GM18498 (cell line): ENCODE measurements around the gene CXCL3.
"Not testable (repeated sequence)": the region's sequence is repeated elsewhere in the genome, so short reads cannot be mapped to it uniquely, and the experiment has no call there.

Experiments
- ATAC-seq: cut with Tn5 transposase; IDR thresholded peaks from one replicate; pipeline ENCODE4 v1.9.1; 2021; ENCODE audit warnings: mild to moderate bottlenecking, moderate library complexity; ENCODE audit not compliant: unreplicated experiment

Gene CXCL3

GRCh38 chr4:74038425-74039314 lies at the start of gene CXCL3:
Gene CXCL3 (minus strand): TSS chr4:74038689. CDS start chr4:74038611, 78 bp downstream.
- ATAC-seq: peak; percentile 67

DNA sequence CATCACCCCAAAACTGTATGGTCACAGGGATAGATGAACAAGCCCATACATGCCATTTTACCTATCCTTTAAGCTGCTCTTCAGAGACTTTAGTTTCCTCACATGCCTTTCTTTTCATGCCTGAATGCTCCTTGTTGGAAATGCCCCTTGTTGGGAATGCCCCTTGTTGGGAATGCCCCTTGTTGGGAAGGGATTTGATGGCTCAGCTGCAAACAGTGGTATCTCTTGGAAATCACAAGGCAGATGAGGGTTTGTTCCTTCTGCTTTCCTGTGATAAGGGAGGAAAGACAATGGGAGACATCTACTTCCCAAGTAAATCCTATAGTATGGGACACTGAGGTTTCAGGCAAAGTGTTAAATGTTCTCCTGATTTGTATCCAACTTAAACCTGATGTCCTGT lies 49.0 kb upstream of the CXCL3 start:
- ATAC-seq: no peak

DNA sequence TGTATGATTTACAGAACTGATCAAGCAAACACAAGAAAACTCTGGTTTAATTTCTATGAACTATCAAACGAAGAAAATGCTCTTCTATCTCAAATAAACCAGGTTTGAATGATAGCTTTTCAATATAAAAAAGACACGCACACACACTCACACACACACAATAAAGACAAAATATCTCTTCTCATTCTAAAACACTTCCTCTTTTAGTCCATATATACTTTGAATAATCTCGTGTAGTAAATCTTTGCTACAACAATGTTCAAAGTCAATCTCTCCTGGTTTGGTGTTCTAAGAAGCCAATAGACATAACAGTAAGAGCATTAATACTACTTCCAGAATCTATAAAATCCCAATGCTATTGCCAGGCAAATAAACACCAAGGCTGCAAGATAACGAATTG lies 47.2 kb upstream of the CXCL3 start:
- no peak for ATAC-seq

DNA sequence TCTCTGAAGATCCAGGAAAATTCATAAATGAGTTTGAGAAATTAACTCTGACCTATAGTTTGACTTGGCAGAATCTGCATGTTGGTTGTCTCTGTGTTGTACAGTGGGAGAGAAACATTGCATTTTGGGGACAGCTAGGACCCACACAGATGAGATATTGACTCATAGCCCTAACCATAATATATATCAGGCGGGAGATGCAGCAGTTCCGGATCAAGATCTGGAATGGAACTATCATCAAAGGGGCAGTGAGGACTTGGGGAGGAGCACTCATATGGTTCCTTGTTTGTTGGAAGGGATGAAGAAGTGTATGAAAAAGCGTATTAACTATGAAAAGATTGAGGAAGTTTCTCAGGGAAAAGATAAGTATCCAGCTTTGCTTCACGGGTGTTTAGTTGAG lies 46.5 kb upstream of the CXCL3 start:
- no peak for ATAC-seq

DNA sequence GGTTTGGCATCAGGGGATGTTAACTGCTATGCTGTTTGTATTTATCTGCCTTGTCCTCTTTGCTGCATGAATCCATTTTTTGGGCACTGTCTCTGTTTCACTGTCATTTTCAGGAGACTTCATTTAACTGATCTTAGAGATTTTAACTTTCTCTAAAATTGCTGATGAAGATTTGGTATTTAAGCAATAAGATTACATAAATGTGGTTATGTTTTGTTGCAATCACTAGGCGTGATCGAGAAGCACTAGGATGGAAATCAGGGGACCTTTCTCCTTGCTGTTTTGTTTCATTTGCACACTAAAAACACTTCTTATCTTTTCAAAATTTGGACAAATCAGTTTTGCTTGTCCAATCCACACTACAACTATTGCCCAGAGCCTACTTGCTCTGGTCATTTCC lies 45.1 kb upstream of the CXCL3 start:
- ATAC-seq: no peak

DNA sequence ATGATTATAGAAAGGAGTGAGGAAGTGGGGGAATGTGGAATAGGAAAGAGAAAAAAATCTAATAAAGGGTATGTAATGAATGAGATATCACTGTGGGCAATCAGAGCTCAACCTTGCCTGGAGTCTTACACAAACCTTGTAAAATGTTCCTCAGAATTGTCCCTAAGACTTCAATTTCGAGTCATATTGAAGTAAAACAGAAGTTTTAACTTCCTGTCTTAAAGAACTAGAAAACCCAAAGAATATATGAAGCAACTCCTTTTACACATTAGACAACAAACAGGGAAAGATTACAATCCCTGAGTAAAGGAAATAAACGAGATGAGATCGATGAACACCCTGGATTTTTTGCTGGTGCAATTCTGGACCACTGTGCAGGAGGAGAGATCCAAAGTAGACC lies 42.5 kb upstream of the CXCL3 start:
- no peak for ATAC-seq

- not testable (repeated sequence) for ATAC-seq
These were observed 41.9 kb upstream of the CXCL3 start for GRCh38 chr4:74080351-74080750.

DNA sequence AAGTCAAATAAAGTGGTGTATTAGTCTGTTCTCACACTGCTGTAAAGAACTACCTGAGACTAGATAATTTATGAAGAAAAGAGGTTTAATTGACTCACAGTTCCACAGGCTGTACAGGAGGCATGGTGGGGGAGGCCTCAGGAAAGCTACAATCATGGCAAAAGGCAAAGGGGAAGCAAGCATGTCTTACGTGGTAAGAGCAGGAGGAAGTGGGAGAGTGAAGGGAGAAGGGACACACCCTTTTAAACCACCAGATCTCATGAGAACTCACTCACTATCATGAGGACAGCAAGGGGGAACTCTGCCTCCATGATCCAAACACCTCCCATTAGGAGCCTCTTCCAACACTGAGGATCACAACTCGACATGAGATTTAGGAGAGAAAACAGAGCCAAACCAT lies 40.5 kb upstream of the CXCL3 start:
- ATAC-seq: not testable (repeated sequence)

- no peak for ATAC-seq
These were observed 34.9 kb upstream of the CXCL3 start for GRCh38 chr4:74073358-74073757.

- ATAC-seq: no peak
These were observed 34.2 kb upstream of the CXCL3 start for GRCh38 chr4:74072739-74073138.

GRCh38 chr4:74067586-74067985 lies 29.1 kb upstream of the CXCL3 start:
- no peak for ATAC-seq

GRCh38 chr4:74066232-74066631 lies 27.7 kb upstream of the CXCL3 start:
- no peak for ATAC-seq

DNA sequence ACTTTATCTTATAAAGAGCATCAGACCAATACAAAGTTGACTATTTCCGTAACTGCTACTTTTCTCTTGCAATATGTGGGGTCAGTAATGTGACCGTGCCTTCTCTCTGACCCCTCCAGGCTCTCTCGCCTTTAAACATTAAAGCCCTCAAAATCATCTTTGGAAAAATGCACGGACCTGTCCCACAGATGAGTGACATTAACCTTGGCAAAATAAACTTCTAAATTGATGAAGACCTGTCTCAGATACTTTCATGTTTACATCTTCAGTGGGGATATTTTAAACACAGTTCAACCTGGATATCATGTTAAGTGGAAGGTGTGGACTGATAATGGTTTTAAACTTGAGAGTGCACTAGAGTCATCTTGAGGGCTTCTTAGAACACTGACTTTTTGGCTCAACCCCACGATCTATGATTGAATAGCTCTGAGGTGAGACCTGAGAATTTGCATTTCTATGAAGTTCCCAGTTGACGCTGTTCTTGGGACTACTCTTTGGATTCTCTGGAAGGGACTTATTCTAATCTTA lies 26.7 kb upstream of the CXCL3 start:
- ATAC-seq: no peak

GRCh38 chr4:74063859-74064258 lies 25.4 kb upstream of the CXCL3 start:
- no peak for ATAC-seq

GRCh38 chr4:74062953-74063352 lies 24.5 kb upstream of the CXCL3 start:
- no peak for ATAC-seq

DNA sequence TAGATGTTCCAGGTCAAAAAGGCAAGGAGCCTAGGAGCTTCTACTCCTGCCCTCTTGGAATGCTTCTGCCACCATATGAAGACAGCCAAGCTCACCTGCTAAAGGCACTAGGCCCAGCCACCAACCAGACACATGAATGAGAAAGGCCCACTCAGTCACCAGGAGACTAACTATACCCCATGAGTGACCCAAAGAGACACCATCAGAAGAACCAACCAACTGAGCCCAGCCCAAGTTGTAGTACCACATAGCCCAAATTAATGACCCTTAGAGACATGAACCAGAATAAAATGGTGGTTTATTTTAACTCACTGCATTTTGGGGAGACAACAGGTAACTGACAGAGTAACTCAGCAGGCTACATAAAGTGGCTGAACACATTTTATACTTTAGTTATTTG lies 22.9 kb upstream of the CXCL3 start:
- no peak for ATAC-seq

- ATAC-seq: no peak
These were observed 20.8 kb upstream of the CXCL3 start for GRCh38 chr4:74059161-74059829.

- ATAC-seq: no peak
These were observed 19.7 kb upstream of the CXCL3 start for GRCh38 chr4:74058048-74058651.

- no peak for ATAC-seq
These were observed 19.1 kb upstream of the CXCL3 start for GRCh38 chr4:74057588-74057987.

GRCh38 chr4:74056858-74057562 lies 18.5 kb upstream of the CXCL3 start:
- ATAC-seq: no peak
